Neural progenitor cell (in vitro differentiated cells): ENCODE measurements around the gene PARN. TPM values are rescaled to one million over a fixed set of nuclear protein-coding genes. Genes with fewer than 3 reads are reported as not detected.
A peak's percentile ranks its signal among the peaks of the same experiment; 100 is the strongest.

ENCODE experiments used
- DNase-seq: peaks from one replicate; pipeline ENCODE4 v3.0.0-alpha.2; 2016; ENCODE audit warnings: low spot score
- H2AFZ ChIP-seq: fragments of 200-600 bp; sonication (generic); replicated peaks from 2 replicates; pipeline ENCODE4 v1.6.1; 2016; ENCODE audit warnings: antibody characterized with exemption
- H3F3A ChIP-seq: fragments of 200-600 bp; sonication (generic); 2 replicates; pipeline ENCODE4 v1.6.1; 2016; ENCODE audit warnings: antibody characterized with exemption, low read depth
- H3K27ac ChIP-seq: fragments of 200-600 bp; sonication (generic); 2 replicates; pipeline ENCODE4 v1.5.1; 2016; ENCODE audit warnings: mild to moderate bottlenecking
- H3K27me3 ChIP-seq: fragments of 200-600 bp; sonication (generic); 2 replicates; pipeline ENCODE4 v1.6.1; 2016; ENCODE audit warnings: mild to moderate bottlenecking, moderate library complexity
- H3K36me3 ChIP-seq: fragments of 200-600 bp; sonication (generic); 2 replicates; pipeline ENCODE4 v1.5.1; 2016
- H3K4me1 ChIP-seq: fragments of 200-600 bp; sonication (generic); 2 replicates; pipeline ENCODE4 v1.6.1; 2016; ENCODE audit warnings: mixed run types
- H3K4me2 ChIP-seq: fragments of 200-600 bp; sonication (generic); 2 replicates; pipeline ENCODE4 v1.6.1; 2016
- H3K4me3 ChIP-seq: fragments of 200-600 bp; sonication (generic); 2 replicates; pipeline ENCODE4 v1.5.1; 2016
- H3K79me2 ChIP-seq: fragments of 200-600 bp; sonication (generic); 2 replicates; pipeline ENCODE4 v1.6.1; 2016; ENCODE audit warnings: low read depth
- H3K9ac ChIP-seq: fragments of 200-600 bp; sonication (generic); 2 replicates; pipeline ENCODE4 v1.6.1; 2016
- H3K9me3 ChIP-seq: fragments of 200-600 bp; sonication (generic); 2 replicates; pipeline ENCODE4 v1.5.1; 2016; ENCODE audit warnings: low read depth
- H4K20me1 ChIP-seq: fragments of 200-600 bp; sonication (generic); 2 replicates; pipeline ENCODE4 v1.6.1; 2016; ENCODE audit warnings: low read depth
- H3K27ac Mint-ChIP-seq: 3 replicates; pipeline ENCODE4 v1.8.0; 2021; ENCODE audit warnings: mixed read lengths
- H3K27me3 Mint-ChIP-seq: 2 replicates; pipeline ENCODE4 v1.8.0; 2022; ENCODE audit warnings: low read depth, mild to moderate bottlenecking, inconsistent platforms, moderate library complexity, mixed read lengths; ENCODE audit not compliant: insufficient read depth
- H3K36me3 Mint-ChIP-seq: 3 replicates; pipeline ENCODE4 v1.8.0; 2021; ENCODE audit warnings: mixed read lengths
- H3K4me1 Mint-ChIP-seq: 3 replicates; pipeline ENCODE4 v1.8.0; 2021; ENCODE audit warnings: mixed read lengths
- H3K4me3 Mint-ChIP-seq: 3 replicates; pipeline ENCODE4 v1.8.0; 2021; ENCODE audit warnings: mild to moderate bottlenecking, moderate library complexity, mixed read lengths
- H3K9me3 Mint-ChIP-seq: 3 replicates; pipeline ENCODE4 v1.8.0; 2020; ENCODE audit warnings: mixed read lengths
- CTCF ChIP-seq: fragments of 200-600 bp; sonication (generic); IDR thresholded peaks from 2 replicates; pipeline ENCODE4 v1.5.1; 2017; ENCODE audit warnings: antibody characterized with exemption, mild to moderate bottlenecking
- EZH2 ChIP-seq: fragments of 200-600 bp; sonication (generic); IDR thresholded peaks from 2 replicates; pipeline ENCODE4 v1.6.1; 2017; ENCODE audit warnings: antibody characterized with exemption, mild to moderate bottlenecking, moderate library complexity
- EZH2phosphoT487 ChIP-seq: fragments of 200-600 bp; sonication (generic); IDR thresholded peaks from 2 replicates; pipeline ENCODE4 v1.6.1; 2017; ENCODE audit warnings: antibody characterized with exemption
- total RNA-seq: library from RNA; depleted of rRNA; stranded (reverse); fragments of >200 nt; gene quantifications from 2 replicates; pipeline ENCODE4 v1.2.3, GENCODE V29; 2015; ENCODE audit warnings: low replicate concordance

The PARN gene
- total RNA-seq, 1 donor from 2014 or later: 53.5 TPM

DNA sequence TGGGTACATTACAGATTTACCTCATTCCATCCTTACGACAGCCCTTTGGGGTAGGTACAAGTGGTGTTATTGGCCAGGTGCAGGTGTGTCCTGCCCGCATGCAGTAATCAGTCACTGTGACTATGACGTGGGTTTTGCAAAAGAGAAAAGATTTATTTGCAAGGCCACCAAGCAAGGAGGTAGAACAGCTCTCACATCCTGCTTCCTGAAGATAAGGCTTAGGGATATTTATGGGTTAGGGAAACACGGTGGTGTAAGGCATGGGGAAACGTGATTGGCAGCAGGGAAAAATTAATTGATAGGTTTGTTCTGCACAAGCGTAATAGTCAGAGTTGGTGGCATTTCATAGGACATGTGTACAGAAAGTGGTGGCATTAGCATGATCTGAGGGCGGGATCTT lies 214.8 kb downstream of the PARN start:
- TF ChIP-seq EZH2: no peak
- no peak for TF ChIP-seq EZH2phosphoT487
- TF ChIP-seq CTCF: no peak
- peaks cover 2% of the 10 kb centered on the region for H3K4me1 Mint-ChIP-seq
- Histone ChIP-seq H3K4me3 (no peak overlapping the region), H3K36me3 (no peaks in the 10 kb centered on the region), H3K4me2 (no peak overlapping the region), H3F3A (no peaks in the 10 kb centered on the region), H3K4me1 (no peaks in the 10 kb centered on the region), H3K27me3 (no peaks in the 10 kb centered on the region), H2AFZ (no peak overlapping the region), H3K79me2 (no peaks in the 10 kb centered on the region), H4K20me1 (no peaks in the 10 kb centered on the region), H3K9ac (no peak overlapping the region), H3K9me3 (no peaks in the 10 kb centered on the region), H3K27ac (no peak overlapping the region)
- H3K36me3 Mint-ChIP-seq: peaks cover 2% of the 10 kb centered on the region
- H3K27ac Mint-ChIP-seq: no peak overlapping the region
- H3K4me3 Mint-ChIP-seq: no peak overlapping the region
- no peak for DNase-seq
- H3K27me3 Mint-ChIP-seq: peaks cover 10% of the 10 kb centered on the region
- peaks cover 4% of the 10 kb centered on the region for H3K9me3 Mint-ChIP-seq

DNA sequence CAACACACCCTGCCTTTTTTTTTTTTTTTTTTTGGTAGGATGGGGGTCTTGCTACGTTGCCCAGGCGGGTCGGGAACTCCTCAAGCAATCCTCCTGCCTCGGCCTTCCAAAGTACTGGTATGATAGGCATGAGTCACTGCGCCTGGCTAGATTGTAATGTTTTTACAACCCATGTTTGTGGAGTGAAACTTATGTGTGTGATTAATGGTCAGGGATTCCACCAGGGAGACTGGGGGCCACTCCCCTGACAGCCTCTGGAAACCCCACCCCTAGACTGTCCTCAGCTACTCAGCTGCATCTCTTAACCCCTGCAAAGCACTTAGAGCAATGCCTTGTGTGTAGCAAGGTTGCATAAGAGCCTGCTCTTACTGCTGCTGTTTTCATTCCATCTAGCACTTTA lies 220.5 kb downstream of the PARN start:
- no peak overlapping the region for H3K4me2 ChIP-seq
- H3K36me3 ChIP-seq: no peaks in the 10 kb centered on the region
- no peak overlapping the region for H3K27ac Mint-ChIP-seq
- no peaks in the 10 kb centered on the region for H3K9me3 ChIP-seq
- DNase-seq: no peak
- H3K9ac ChIP-seq: no peak overlapping the region
- H3K27me3 Mint-ChIP-seq: peaks cover 6% of the 10 kb centered on the region
- H3K27ac ChIP-seq: no peak overlapping the region
- no peaks in the 10 kb centered on the region for H4K20me1 ChIP-seq
- H3F3A ChIP-seq: peaks cover 3% of the 10 kb centered on the region
- H3K9me3 Mint-ChIP-seq: no peaks in the 10 kb centered on the region
- H3K4me1 ChIP-seq: no peaks in the 10 kb centered on the region
- H3K79me2 ChIP-seq: no peaks in the 10 kb centered on the region
- peaks cover 4% of the 10 kb centered on the region for H3K4me1 Mint-ChIP-seq
- no peak overlapping the region for H3K4me3 Mint-ChIP-seq
- no peaks in the 10 kb centered on the region for H3K27me3 ChIP-seq
- no peak overlapping the region for H2AFZ ChIP-seq
- no peak overlapping the region for H3K4me3 ChIP-seq
- no peaks in the 10 kb centered on the region for H3K36me3 Mint-ChIP-seq
- TF ChIP-seq EZH2phosphoT487: no peak
- TF ChIP-seq CTCF: no peak
- no peak for TF ChIP-seq EZH2

GRCh38 chr16:14407786-14408399 lies 222.2 kb downstream of the PARN start:
- Histone ChIP-seq H3K4me1 (no peaks in the 10 kb centered on the region), H3K27me3 (no peaks in the 10 kb centered on the region), H3K4me3 (no peak overlapping the region), H3K9me3 (no peaks in the 10 kb centered on the region), H3K79me2 (no peaks in the 10 kb centered on the region), H3K36me3 (no peaks in the 10 kb centered on the region), H3K9ac (no peak overlapping the region), H2AFZ (no peak overlapping the region), H3K4me2 (no peak overlapping the region), H3F3A (peaks cover 3% of the 10 kb centered on the region), H3K27ac (no peak overlapping the region), H4K20me1 (no peaks in the 10 kb centered on the region)
- H3K36me3 Mint-ChIP-seq: no peaks in the 10 kb centered on the region
- no peak for TF ChIP-seq CTCF
- no peak for TF ChIP-seq EZH2
- no peak for TF ChIP-seq EZH2phosphoT487
- DNase-seq: no peak
- peaks cover 6% of the 10 kb centered on the region for H3K4me1 Mint-ChIP-seq
- H3K27me3 Mint-ChIP-seq: peaks cover 7% of the 10 kb centered on the region
- H3K9me3 Mint-ChIP-seq: no peaks in the 10 kb centered on the region
- H3K27ac Mint-ChIP-seq: no peak overlapping the region
- H3K4me3 Mint-ChIP-seq: peak overlapping the region; percentile 74
